Testis (tissue), 3 donors: ENCODE data around the gene ANGPTL4. TPM values are rescaled to one million over a fixed set of nuclear protein-coding genes. Genes with fewer than 3 reads are reported as not detected.

Experiments used
- DNase-seq: peaks from one replicate; pipeline ENCODE4 v3.0.0-alpha.2; 2019
- H3K27ac ChIP-seq, 2 donors: fragments of 200-600 bp; sonication (generic); one replicate each; pipeline ENCODE4 v1.5.1; 2019
- H3K27me3 ChIP-seq: fragments of 200-600 bp; sonication (generic); one replicate; pipeline ENCODE4 v1.5.1; 2019
- H3K36me3 ChIP-seq: fragments of 200-600 bp; sonication (generic); one replicate; pipeline ENCODE4 v1.5.1; 2017; ENCODE audit warnings: low read depth; ENCODE audit errors: missing control alignments
- H3K4me1 ChIP-seq: fragments of 200-600 bp; sonication (generic); one replicate; pipeline ENCODE4 v1.5.1; 2019
- H3K4me3 ChIP-seq, 2 donors: fragments of 200-600 bp; sonication (generic); one replicate each; pipeline ENCODE4 v1.5.1; 2017 to 2019
- H3K9me3 ChIP-seq: fragments of 200-600 bp; sonication (generic); one replicate; pipeline ENCODE4 v1.5.1; 2017
- CTCF ChIP-seq, 3 experiments: fragments of 450-650 bp in 2 of 3; fragments of 200-600 bp in 1 of 3; sonication (generic) in 1 of 3; IDR thresholded peaks; one replicate each; pipeline ENCODE4 v1.5.1; 2016 to 2019; ENCODE audit warnings: antibody characterized with exemption in 3 of 3, mild to moderate bottlenecking in 2 of 3, moderate library complexity in 1 of 3
- POLR2A ChIP-seq: fragments of 450-650 bp; IDR thresholded peaks from one replicate; pipeline ENCODE4 v1.6.1; 2017; ENCODE audit warnings: antibody characterized with exemption, mild to moderate bottlenecking, moderate library complexity
- WGBS, 2 donors: methylation state at CpG; one replicate each; pipeline ENCODE4 v1.1.5; 2018; 5-methylcytosine and 5-hydroxymethylcytosine counted together
- intact Hi-C: fragments of 100-400 bp; cut with DNase I; formaldehyde crosslinking; loops from one replicate; pipeline ENCODE4 v1.15.1; 2023; ENCODE audit warnings: low total_unique reads
- polyA plus RNA-seq: library from polyadenylated mRNA; stranded (reverse); fragments of 350-450 nt; fragmentation: Illumina TruSeq; extraction: RNeasy Lipid Tissue Mini Kit (QIAGEN cat#74804); gene quantifications from one replicate; pipeline ENCODE4 v1.2.3, GENCODE V29; 2014; ENCODE audit warnings: low read depth, low replicate concordance; ENCODE audit not compliant: insufficient read depth
- total RNA-seq, 2 donors: library from RNA; depleted of rRNA; stranded (reverse); fragments of >200 nt; gene quantifications; one replicate each; pipeline ENCODE4 v1.2.3, GENCODE V29; 2016

Gene ANGPTL4
- total and polyA plus RNA-seq, 3 donors from 2014 or later = 10.0 to 18.5 (median 10.2) TPM

- 5 to 20% methylated on average over 36 to 52 of the region's 79 CpGs for WGBS, 2 donors
Observed at GRCh38 chr19:8335343-8336071, 28.4 kb upstream of the ANGPTL4 start.

GRCh38 chr19:8336072-8336569 lies 27.8 kb upstream of the ANGPTL4 start:
- Histone ChIP-seq H3K36me3 (no peaks in the 10 kb centered on the region), H3K27ac (no peak overlapping the region), H3K27me3 (no peaks in the 10 kb centered on the region), H3K4me1 (peaks cover 10% of the 10 kb centered on the region), H3K4me3 (no peak overlapping the region), H3K9me3 (no peaks in the 10 kb centered on the region)
- WGBS, 2 donors = 28 to 34% methylated on average over 27 of the region's 27 CpGs
- no peak for DNase-seq
- intact Hi-C loops = no loop called here
- TF ChIP-seq CTCF (IDR thresholded peaks at IDR 0.05) (no peak), POLR2A (no peak)

More at GRCh38 chr19:8335343-8336071, 28.4 kb upstream of the ANGPTL4 start:
- intact Hi-C loops = no loop called here
- Histone ChIP-seq H3K27me3 (no peaks in the 10 kb centered on the region), H3K9me3 (no peaks in the 10 kb centered on the region), H3K4me1 (peaks cover 10% of the 10 kb centered on the region), H3K4me3 (peak overlapping the region in 1 of 2 donors; percentile 21), H3K27ac (no peak overlapping the region), H3K36me3 (no peaks in the 10 kb centered on the region)
- no peak for DNase-seq
- TF ChIP-seq CTCF (IDR thresholded peaks at IDR 0.05) (peak in 1 of 3 experiments; percentile 9), POLR2A (no peak)

- H3K27ac ChIP-seq = no peak overlapping the region
- intact Hi-C loops = no loop called here
- 37 to 63% methylated on average over 8 of the region's 8 CpGs for WGBS, 2 donors
- H3K27me3 ChIP-seq = no peaks in the 10 kb centered on the region
- no peak for TF ChIP-seq POLR2A
- TF ChIP-seq CTCF (IDR thresholded peaks at IDR 0.05) = no peak
- no peak for DNase-seq
- peaks cover 10% of the 10 kb centered on the region for H3K4me1 ChIP-seq
- H3K4me3 ChIP-seq = no peak overlapping the region
- H3K9me3 ChIP-seq = no peaks in the 10 kb centered on the region
- H3K36me3 ChIP-seq = no peaks in the 10 kb centered on the region
Observed at GRCh38 chr19:8336660-8337059, 27.3 kb upstream of the ANGPTL4 start.

GRCh38 chr19:8337728-8338127 lies 26.2 kb upstream of the ANGPTL4 start:
- intact Hi-C loops = no loop called here
- DNase-seq = no peak
- Histone ChIP-seq H3K9me3 (no peaks in the 10 kb centered on the region), H3K27me3 (no peaks in the 10 kb centered on the region), H3K4me3 (no peak overlapping the region), H3K27ac (no peak overlapping the region), H3K4me1 (peaks cover 10% of the 10 kb centered on the region), H3K36me3 (no peaks in the 10 kb centered on the region)
- WGBS, 2 donors = 73 to 93% methylated on average over 7 of the region's 7 CpGs
- TF ChIP-seq POLR2A (no peak), CTCF (IDR thresholded peaks at IDR 0.05) (no peak)

GRCh38 chr19:8338835-8339234 lies 25.1 kb upstream of the ANGPTL4 start:
- Histone ChIP-seq H3K27ac (no peak overlapping the region), H3K4me1 (peaks cover under 1% of the 10 kb centered on the region), H3K9me3 (no peaks in the 10 kb centered on the region), H3K36me3 (no peaks in the 10 kb centered on the region), H3K27me3 (no peaks in the 10 kb centered on the region), H3K4me3 (no peak overlapping the region)
- WGBS, 2 donors = 62 to 69% methylated on average over 6 of the region's 6 CpGs
- DNase-seq = no peak
- intact Hi-C loops = no loop called here
- TF ChIP-seq POLR2A (no peak), CTCF (IDR thresholded peaks at IDR 0.05) (no peak)
